ENCODE measurements around the gene B3GNT7.
A peak's percentile ranks its signal among the peaks of the same experiment; 100 is the strongest.

GRCh38 chr2:231411831-231412617 lies 16.5 kb downstream of the B3GNT7 start:
- TF ChIP-seq CTCF (IDR thresholded peaks at IDR 0.05) (peak; percentile 75 to 97 (median 95)), POLR2A (IDR thresholded peaks at IDR 0.05) (peak; percentile 49 to 75 (median 67))

Data from body of pancreas (tissue), 4 donors.